Measurements from ENCODE around the gene STK31.
"Not testable (repeated sequence)": the region's sequence is repeated elsewhere in the genome, so short reads cannot be mapped to it uniquely, and the experiment has no call there.

GRCh38 chr7:23722587-23723216 lies 12.7 kb downstream of the STK31 start:
- TF ChIP-seq POLR2A (IDR thresholded peaks at IDR 0.05; ENCODE audit: low read depth, low read length); POLR2AphosphoS5 (IDR thresholded peaks at IDR 0.05; ENCODE audit: low read depth, low read length); TAF1 (IDR thresholded peaks at IDR 0.05; ENCODE audit: borderline replicate concordance, low read depth, low read length): not testable (repeated sequence)
